IPS-18c (cell line): ENCODE results near the gene PIP5K1A.

Experiments used
- H3K4me3 ChIP-seq: 2 replicates; pipeline ENCODE4 v1.7.0; 2013; ENCODE audit warnings: low read depth, mild to moderate bottlenecking, low read length, moderate library complexity; ENCODE audit not compliant: insufficient read depth
- H3K9me3 ChIP-seq: one replicate; pipeline ENCODE4 v1.6.1; 2013; ENCODE audit warnings: mild to moderate bottlenecking, low read length, moderate library complexity; ENCODE audit not compliant: control insufficient read depth, insufficient read depth

The PIP5K1A gene, protein sequence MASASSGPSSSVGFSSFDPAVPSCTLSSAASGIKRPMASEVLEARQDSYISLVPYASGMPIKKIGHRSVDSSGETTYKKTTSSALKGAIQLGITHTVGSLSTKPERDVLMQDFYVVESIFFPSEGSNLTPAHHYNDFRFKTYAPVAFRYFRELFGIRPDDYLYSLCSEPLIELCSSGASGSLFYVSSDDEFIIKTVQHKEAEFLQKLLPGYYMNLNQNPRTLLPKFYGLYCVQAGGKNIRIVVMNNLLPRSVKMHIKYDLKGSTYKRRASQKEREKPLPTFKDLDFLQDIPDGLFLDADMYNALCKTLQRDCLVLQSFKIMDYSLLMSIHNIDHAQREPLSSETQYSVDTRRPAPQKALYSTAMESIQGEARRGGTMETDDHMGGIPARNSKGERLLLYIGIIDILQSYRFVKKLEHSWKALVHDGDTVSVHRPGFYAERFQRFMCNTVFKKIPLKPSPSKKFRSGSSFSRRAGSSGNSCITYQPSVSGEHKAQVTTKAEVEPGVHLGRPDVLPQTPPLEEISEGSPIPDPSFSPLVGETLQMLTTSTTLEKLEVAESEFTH

DNA sequence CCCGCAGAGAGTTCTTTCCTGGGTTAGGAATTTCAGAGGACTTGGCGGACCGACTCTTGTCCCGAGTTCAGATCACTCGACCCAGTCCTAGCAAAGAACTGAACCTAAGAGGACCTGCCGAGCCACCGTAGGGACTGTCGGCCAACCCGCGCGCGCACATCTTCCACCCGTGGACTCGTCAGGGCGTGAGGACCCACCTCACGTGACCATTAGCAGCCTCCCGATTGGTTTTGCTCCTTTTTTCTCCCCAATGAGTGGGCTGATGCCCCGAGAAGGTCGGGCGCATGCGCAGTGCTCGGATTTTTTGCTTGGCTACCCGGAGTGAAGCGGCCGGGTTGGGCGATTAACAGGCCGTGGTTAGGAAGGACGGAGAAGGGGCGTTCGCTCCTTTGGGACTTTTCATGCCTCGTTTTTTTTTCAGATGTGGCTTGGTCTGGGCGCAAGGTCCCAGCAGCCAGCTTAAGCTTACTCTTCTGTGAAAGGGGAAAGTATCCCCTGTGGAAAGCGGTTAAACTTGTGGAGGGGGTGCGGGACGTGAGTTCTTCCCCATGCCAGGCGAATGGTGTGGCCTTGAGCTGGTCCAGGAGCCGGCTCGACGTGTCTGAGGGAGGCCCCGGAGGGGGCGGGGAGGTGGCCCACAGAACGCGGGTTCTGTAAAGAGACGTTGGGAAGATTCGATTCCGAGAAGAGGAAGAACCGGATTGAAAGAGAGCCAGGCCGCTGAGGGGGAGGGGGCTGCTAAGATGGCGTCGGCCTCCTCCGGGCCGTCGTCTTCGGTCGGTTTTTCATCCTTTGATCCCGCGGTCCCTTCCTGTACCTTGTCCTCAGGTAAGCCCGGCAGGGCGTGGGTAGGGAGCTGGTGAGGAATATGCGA is at the start of gene PIP5K1A:
PIP5K1A (plus strand) TSS at position 299 of the 874 bp plus-strand sequence; CDS start at position 744, 445 bp downstream.
- H3K9me3 ChIP-seq = no peaks in the 10 kb centered on the region

DNA sequence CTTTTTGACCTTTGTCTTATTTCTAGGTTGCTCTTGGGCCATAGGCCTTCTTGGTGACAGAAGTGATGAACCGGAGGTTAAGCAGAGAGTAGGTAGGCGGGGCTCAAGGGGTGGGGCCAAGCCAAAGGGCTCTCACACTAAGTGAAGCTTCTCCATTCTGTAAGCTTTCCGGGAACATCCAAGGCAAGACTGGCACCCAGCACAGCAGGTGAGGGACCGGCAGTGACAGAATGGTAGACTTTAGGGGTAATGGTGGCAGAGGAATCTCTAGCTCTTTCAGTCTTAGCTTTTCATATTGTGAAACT is 41.9 kb upstream of the PIP5K1A start, which contains the start of gene TNFAIP8L2:
TNFAIP8L2 (plus strand) TSS at position 135 of the 305 bp plus-strand sequence. CDS start 2,049 bp downstream, outside the sequence.
- no peaks in the 10 kb centered on the region for H3K9me3 ChIP-seq
- H3K4me3 ChIP-seq = no peak within 1 kb of the TSS

More for the DNA sequence above, at the start of gene PIP5K1A:
- H3K4me3 ChIP-seq = peak within 1 kb of the TSS; percentile 100

DNA sequence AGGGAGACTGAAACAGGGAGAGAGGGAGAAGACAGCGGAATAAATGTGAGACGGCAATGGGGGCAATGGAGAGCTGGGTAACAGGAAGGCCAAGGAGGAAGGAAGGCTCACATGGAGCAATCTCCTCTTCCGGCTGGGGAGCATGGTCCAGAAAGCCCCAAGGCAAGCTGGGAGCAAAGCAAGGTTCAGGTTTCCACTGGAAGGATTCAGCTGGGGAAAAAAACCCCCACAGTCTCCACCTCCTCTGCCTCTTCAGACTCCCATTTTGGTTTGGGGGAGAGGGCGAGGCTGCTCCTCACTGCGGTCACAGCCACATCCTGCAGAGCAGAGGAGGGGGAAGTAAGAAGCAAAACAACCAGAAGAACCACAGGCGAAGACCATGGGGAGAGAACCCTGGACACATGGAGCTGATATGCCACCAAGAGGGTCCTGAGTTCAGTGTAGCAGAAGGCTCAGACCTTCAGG is 41.3 kb upstream of the PIP5K1A start:
- Histone ChIP-seq H3K9me3 (no peaks in the 10 kb centered on the region), H3K4me3 (no peak overlapping the region)

DNA sequence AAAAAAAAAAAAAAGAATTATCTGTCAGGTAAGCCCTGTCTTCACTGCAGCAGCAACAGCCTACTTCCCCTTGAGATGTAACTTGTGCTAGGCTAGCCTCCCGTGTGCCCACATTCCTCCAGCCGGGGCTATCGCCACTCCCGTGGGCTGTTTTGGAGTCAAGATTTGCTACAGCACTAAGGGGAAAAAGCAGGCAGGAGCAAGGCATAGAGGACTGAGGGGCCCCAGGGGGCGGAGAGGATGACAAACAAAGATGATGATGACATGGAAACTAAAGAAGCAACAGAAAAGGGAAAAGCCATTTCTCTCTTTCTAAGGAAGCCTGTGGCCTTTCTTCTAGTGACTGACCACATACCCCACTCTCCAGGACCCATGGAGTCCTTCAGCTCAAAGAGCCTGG is 40.0 kb upstream of the PIP5K1A start:
- H3K4me3 ChIP-seq = no peak overlapping the region
- no peaks in the 10 kb centered on the region for H3K9me3 ChIP-seq

DNA sequence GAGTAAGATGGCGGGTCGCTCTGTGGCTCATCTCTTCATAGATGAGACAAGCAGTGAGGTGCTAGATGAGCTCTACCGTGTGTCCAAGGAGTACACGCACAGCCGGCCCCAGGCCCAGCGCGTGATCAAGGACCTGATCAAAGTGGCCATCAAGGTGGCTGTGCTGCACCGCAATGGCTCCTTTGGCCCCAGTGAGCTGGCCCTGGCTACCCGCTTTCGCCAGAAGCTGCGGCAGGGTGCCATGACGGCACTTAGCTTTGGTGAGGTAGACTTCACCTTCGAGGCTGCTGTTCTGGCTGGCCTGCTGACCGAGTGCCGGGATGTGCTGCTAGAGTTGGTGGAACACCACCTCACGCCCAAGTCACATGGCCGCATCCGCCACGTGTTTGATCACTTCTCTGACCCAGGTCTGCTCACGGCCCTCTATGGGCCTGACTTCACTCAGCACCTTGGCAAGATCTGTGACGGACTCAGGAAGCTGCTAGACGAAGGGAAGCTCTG is 39.6 kb upstream of the PIP5K1A start:
- Histone ChIP-seq H3K4me3 (no peak overlapping the region), H3K9me3 (no peaks in the 10 kb centered on the region)

DNA sequence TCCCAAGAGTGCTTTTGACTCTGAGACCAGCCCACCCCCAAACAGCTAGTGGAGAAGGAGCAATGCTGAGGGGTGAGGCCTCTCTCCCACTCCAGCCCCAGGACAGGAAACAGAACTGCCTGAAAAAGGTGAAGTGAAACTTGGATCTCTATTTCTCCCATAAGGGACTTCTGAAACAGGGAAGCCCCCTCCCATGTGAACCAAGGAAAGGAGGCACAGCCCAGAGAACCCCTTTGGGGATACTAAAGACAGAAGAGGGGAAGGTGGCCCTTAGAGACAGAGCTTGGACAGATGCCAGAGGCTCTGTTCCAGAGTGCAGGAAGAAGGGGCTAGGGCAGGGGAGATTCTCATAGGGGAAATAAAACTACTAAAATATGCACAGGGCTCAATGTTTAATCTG is 39.0 kb upstream of the PIP5K1A start:
- H3K4me3 ChIP-seq = no peak overlapping the region
- no peaks in the 10 kb centered on the region for H3K9me3 ChIP-seq

DNA sequence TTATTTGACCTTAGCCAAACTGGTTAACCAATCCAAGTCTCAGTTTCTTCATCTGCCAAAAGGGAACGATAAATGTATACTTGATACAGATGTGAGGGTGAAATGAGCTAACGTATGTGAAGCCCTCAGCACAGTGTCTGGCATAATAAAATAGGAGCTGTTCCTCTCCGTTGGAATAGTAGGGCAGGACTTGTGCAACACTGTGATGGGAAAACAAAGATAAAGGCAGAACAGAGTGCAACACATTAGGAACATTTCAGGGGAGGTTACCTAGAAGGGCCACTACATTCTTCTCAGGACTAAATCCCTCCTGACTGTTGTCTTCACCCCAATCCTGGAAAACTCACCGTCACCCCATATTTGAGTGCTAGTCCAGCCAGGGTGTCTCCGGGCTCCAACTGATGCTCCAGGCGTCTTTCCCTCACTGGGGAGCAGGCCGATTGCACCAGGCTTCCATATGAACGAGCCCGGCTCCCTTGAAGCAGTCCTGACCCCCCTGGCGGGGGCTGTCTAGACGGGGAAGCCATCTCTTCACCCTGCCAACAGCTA is 33.5 kb upstream of the PIP5K1A start:
- peak overlapping the region; percentile 73 for H3K4me3 ChIP-seq

DNA sequence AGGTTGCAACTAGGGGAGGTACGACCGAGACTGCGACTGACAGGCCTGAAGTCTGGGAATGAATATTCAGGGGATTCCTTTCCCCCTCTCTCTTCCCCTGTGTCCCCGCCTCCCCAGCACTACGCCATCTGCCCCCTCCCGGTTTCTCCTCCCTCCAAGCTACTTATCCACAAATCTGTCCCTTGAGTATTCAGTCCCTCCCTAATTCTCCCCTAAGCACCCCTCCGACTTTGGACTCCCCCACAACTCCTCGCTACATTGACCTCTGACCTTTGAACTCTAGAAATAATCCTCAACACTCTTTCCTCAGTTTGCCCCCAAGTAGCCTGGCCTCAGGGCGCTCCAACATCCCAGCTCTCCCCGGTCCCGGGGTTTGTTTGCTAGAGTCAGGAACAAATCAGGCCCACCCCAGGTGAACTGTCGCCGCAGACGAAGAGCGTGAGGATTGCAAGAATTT is 33.0 kb upstream of the PIP5K1A start:
- H3K4me3 ChIP-seq = peak overlapping the region; percentile 73
- no peaks in the 10 kb centered on the region for H3K9me3 ChIP-seq

More for the DNA sequence above, 33.5 kb upstream of the PIP5K1A start:
- no peaks in the 10 kb centered on the region for H3K9me3 ChIP-seq

DNA sequence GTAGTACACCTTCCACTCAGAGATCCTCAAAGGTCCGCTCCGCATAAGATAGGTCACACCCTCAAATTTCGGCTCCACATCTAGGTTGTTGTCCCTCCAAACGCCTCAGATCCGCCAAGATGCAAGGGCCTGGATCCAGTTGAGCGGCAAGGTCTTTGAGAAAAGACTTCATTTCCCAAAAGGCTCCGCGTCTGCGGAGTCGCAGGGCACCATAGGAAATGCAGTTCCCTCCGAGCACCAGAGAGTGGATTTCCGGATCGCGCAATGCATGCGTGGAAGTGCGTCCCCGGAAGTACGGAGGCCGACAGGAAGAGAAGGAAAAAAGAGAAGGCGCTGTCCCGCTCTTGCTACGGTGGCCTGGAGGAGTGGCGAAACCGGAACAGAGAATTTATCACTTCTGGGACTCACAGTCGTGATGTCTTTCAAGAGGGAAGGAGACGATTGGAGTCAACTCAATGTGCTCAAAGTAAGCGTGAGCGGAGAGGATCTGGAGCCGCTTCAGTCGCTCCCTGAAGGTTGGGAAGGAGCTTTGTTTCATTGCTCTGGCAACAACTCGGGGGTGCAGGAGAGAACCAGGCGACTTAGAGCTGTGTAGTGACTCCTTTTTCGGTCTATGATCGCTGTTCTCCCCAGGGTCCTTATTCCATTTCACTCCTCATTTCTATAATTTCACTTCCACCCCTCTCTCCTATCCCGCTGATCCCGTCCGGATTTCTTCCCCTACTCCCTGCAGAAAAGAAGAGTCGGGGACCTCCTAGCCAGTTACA is 32.4 kb upstream of the PIP5K1A start, which contains the start of the genes LYSMD1 and SCNM1:
LYSMD1 (minus strand) TSS at position 165 of the 767 bp plus-strand sequence. CDS start 644 bp downstream, outside the sequence.
SCNM1 (plus strand) TSS at position 407 of the 767 bp plus-strand sequence; CDS start at position 416, 9 bp downstream.
- H3K9me3 ChIP-seq = no peaks in the 10 kb centered on the region
- H3K4me3 ChIP-seq = peak within 1 kb of the TSS; percentile 94

DNA sequence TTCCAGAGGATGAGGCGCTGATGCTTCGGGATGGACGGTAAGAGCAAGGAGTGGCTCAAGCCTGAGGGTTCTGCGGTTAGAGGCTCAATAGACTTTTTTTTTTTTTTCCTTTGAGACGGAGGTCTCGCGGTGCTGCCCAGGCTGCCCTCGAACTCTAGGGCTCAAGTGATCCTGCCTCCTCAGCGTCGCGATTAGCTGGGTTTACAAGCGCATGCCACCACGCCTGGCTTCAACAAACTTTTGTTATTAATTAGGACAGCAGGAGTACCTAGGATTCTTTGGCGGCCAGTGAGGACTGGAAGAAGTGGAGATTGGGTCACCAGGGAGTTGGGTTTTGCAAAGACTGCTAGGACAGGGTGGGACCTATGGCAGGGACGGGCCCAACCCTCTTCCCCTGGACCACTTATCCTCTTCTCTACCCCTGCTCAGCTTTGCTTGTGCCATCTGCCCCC is 31.8 kb upstream of the PIP5K1A start:
- H3K4me3 ChIP-seq = peak overlapping the region; percentile 94

DNA sequence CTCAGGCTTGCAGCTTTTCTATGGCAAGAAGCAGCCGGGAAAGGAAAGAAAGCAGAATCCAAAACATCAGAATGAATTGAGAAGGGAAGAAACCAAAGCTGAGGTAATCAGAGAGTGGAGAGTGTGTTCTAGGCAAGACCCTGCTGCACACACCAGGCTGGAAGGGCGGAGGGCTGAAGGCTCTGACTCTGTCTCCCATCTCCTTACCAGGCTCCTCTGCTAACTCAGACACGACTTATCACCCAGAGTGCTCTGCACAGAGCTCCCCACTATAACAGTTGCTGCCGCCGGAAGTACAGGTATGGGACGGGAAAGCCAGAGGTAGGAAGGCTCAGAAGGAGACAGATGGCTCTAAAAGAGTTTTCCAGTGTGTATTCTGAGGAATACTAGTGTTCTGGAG is 31.2 kb upstream of the PIP5K1A start:
- peak overlapping the region; percentile 94; the same call in 1 of the 2 replicates for H3K4me3 ChIP-seq
- no peaks in the 10 kb centered on the region for H3K9me3 ChIP-seq

More for the DNA sequence above, 31.8 kb upstream of the PIP5K1A start:
- H3K9me3 ChIP-seq = no peaks in the 10 kb centered on the region

DNA sequence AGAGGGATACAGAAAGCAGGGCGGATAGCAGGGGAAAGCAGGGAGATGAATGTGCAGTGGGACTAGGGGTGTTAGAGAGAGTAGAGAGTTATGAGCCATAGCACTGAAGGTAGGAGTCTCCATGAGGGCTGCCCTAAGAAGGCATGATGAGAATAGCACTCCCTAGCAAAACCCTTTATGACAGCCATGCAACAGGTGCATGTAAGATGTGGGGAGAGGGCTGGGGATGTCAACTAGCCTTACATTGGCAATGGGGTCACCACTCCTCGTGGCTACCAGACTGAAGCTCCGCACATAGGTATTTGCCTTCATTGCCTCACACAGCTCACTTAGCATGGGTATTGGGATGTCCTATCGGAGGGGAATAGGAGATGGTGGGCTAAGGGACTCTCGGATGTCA is 27.2 kb upstream of the PIP5K1A start:
- H3K4me3 ChIP-seq = no peak overlapping the region
- no peaks in the 10 kb centered on the region for H3K9me3 ChIP-seq

DNA sequence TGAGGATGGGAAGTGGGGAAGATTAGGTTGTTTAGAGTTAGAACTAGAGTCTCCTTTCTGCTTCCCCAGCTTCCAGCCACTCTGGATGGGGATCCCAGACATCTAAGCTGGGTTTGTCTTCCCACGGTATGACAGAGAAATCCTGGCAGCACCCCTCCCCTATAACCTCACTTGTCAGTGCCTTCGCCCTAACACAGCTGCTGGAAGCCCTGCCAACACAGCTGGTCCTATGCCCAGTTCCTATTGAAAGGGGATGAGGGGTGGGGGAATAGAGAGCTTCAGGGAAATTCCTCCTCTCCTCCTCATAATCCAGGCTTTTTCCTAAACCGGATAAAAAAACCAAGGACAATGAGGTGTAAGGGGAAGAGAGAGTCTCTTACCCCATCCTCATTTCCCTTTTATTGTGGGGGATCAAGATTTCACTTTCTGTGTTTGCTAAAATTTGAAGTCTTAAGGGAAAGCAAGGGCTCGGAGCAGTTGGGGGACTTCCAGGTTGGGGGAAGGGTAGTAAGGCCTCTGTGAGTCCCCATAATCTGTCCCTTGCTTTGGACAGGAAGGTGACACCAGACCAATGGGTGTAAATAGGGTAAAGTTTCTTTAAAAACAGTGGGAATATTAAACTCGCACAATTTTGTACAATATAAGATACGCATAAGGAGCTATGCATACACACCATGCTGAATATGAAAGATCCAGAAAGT is 23.2 kb upstream of the PIP5K1A start:
- Histone ChIP-seq H3K9me3 (no peaks in the 10 kb centered on the region), H3K4me3 (no peak overlapping the region)

DNA sequence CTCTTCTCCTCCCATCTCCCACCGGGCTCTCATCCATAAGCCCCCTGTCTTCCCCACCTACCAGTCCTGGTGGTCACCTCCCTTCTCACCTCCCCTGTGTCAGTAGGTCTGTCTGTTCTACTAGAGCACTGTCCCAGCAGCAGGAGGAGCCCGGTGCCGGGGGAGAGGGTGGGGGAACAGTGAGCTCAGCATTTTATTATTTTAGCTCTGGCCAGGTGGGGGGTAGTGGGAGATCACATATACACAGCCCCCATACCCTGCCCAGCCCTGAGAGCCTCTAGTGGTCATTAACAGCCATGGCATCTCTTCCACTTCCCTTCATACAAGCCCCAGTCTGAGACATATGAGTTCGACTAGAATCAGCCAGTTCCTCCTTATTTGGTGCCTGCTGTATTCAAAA is 22.5 kb upstream of the PIP5K1A start, which contains the start of gene TMOD4:
TMOD4 (minus strand) TSS at position 119 of the 400 bp plus-strand sequence. CDS start 1,106 bp downstream, outside the sequence.
- no peak within 1 kb of the TSS for H3K4me3 ChIP-seq

DNA sequence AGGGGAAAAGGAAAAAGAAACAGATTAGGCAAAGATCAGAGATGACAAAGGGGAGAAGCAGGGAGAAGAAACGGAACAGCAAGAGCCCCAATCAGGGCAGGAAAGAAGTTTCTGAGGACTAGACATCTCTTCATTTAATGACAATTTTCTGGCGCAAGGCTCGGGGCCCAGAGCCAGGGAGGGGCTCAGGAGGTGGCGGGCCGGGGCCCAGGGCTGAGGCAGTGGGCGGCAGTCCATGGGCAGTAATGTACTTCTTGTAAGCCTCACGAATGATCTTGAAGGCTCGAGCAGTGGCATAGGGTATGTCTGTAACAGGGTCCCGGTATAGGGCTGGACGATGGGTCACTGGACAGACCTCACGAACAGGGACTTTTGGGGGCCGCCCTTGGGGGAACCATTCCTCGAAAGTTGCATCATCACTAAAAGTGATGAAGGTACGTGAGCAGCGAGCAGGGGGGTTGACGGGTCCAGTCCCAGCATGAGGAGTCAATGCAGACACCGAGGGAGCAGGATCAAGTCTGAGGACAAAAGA is 21.8 kb upstream of the PIP5K1A start:
- H3K4me3 ChIP-seq = no peak overlapping the region

More for the DNA sequence above, 22.5 kb upstream of the PIP5K1A start, which contains the start of gene TMOD4:
- H3K9me3 ChIP-seq = no peaks in the 10 kb centered on the region

More for the DNA sequence above, 21.8 kb upstream of the PIP5K1A start:
- no peaks in the 10 kb centered on the region for H3K9me3 ChIP-seq
